ENCODE measurements around the gene GFI1B.
"Not testable (repeated sequence)": the region's sequence is repeated elsewhere in the genome, so short reads cannot be mapped to it uniquely, and the experiment has no call there.

GFI1B gene

GRCh38 chr9:132978451-132979131, at the start of gene GFI1B:
Gene GFI1B (plus strand): TSS chr9:132978694. CDS start chr9:132986679, 7,985 bp downstream.
- no peak for DNase-seq

- DNase-seq, result no peak
Measured at GRCh38 chr9:132931178-132931735, 47.2 kb upstream of the GFI1B start.

- no peak for DNase-seq
Measured at GRCh38 chr9:132935026-132935425, 43.5 kb upstream of the GFI1B start.

DNA sequence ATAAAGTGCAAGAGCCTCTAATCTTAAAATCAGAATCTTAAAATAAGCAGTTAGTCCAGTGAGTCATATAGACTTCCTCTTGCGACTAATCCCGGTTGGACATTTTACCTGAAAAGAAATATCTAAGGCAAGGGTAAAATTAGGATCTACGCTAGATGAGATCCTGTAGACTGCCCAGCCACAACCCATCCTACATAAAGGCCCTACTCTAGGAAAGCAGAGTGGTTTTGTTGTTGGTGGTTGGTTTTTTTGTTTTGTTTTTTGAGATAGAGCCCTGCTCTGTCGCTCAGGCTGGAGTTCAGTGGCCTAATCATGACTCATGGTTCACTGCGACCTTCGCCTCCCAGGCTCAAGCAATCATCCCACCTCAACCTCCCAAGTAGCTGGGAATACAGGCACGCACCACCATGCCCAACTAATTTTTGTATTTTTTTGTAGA, 41.0 kb upstream of the GFI1B start:
- DNase-seq, result no peak

- no peak for DNase-seq
Measured at GRCh38 chr9:132939169-132939568, 39.3 kb upstream of the GFI1B start.

DNA sequence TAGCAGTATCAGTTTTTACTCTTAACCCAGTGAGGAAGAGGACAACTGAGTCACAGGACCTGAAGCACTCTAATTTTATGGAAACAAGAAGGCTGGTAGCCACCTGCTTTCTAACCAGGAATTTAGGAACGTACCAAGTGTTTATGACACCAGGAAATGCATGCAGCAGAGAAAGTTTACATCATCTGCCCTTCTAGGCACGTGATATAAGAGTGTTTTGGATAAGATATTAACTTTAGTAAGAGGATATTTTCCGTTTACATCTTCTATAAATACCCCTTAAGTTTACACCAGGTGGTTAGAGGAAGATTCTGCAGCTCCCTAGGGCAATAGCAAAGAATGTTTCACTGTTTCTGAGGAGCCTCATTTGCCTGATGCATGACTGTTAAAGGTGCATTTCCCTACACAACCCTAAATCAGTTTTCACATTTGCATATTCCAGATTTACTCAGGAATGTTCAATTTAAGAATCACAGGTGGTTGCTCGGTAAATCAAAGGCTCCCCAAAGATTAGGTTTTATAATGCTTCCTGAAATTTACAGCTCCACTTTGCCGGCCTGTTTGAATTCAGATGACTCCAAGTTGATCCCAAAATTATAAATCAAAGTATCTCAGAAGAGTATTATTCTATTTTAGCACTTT, 35.8 kb upstream of the GFI1B start:
- no peak for DNase-seq

- DNase-seq, result no peak
Measured at GRCh38 chr9:132943651-132944293, 34.7 kb upstream of the GFI1B start.

DNA sequence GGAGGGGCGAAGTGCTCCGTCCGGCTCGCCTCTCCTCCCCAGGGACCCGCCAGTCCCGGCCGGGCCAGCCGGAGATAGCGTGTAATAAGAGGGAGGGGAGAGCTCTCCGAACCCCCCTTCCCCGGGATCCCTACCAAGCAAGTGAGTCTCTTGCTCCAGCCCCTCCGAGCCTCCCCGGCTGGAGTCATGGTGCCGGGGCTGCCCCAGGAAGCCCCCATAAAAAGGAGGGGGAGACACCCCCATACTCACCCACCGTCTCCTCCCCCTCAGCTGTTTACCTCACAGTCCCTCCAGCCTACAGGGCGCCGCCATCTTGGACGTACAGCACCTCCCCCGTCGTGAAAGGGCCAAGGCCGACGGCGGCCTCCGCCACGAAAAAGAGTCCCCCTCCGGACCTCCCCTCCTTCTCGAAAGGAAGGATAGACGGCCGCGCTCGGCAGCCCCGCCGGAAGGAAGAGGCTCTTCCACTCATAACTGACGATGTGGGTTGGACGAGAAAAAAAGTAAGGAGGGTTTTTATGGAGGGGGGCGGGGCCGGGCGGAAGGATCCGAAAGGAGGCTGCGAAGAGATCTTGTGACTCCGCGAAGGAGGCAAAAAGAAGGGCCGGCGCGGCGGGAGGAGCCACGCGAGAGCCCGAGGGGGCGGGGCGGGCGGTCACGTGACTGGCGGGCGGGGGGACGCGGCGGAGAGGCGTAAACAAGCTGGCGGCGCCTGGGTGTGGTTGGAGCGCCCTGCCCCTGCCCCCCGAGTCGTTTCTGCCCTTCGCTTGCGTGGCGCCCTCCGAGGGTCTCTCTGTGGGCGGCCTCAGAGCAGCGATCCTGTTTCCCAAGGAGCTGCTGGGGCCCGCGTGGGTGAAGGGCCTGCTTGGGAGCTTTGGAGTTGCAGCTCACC, 34.0 kb upstream of the GFI1B start, which contains the start of gene TSC1:
TSS of gene TSC1 (minus strand) at position 323 of the 892 bp plus-strand sequence. CDS start 15,744 bp downstream, outside the sequence.
- peak; percentile 98 for DNase-seq

DNA sequence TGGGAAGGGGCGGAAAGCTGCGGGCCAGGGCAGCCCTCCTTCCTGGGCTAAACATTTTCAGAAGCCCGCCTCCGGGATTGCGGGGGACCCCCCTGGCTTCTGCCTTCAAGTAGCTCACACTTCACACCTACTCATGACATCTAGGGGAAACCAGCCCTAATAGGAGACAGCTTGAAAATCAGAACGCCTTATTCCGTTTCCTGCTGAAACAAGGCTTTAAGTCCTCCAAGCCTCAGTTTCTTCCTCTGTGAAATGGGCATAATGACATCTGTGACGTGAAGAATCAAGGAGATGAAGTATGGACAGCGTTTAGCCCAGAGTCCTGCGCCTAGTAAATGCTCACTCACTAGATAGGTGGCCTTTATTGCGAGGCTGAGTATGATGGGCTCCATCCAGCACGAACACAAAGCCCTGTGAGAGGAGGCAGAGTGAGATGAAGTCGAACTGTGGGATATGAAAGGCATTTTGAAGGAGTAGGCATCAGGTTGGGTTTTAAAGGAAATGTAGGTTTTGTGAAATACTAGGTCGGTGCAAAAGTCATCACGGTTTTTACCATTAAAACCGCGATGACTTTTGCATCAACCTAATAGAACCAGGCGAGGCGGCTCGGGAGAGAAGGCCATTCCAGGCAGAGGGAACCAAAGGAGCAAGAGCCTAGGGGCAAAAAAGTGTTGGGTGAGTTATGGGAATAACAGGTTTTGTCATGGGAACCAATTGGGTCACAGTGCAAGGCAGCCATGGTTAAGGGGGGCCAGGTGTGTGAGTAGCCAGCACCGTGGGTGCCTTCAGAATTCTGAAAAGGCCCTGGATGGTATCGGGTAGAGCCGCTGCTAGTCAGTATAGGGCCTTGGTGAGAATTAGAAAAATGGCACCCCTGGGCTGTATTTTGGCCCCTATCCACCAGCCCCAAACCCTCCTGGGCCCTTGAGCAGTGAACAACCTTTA, 33.0 kb upstream of the GFI1B start:
- DNase-seq, result no peak

DNA sequence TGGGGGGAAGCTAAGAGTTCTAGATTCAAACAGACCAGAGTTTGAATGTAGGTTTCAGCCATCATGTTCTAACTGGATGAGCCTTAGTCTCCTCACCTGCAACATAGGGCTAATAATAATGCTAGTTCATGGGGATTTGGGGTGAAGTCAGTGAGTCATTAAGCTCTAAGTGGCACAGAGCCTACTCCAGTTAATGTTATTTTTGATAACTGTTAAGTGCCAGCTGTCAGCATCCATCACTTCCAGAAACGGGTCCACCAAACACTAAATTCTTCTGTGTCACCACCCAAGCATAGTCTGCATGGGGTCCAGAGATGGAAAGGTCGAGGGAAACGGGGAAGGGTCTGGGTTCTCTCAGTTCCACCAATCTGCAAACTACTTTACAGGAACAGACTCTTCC, 32.3 kb upstream of the GFI1B start:
- DNase-seq, result no peak

GRCh38 chr9:132946631-132947295, 31.7 kb upstream of the GFI1B start:
- no peak for DNase-seq

GRCh38 chr9:132947756-132948155, 30.7 kb upstream of the GFI1B start:
- no peak for DNase-seq

- DNase-seq, result no peak
Measured at GRCh38 chr9:132948482-132949050, 29.9 kb upstream of the GFI1B start.

- no peak for DNase-seq
Measured at GRCh38 chr9:132949709-132950108, 28.8 kb upstream of the GFI1B start.

- no peak for DNase-seq
Measured at GRCh38 chr9:132955123-132955522, 23.4 kb upstream of the GFI1B start.

DNA sequence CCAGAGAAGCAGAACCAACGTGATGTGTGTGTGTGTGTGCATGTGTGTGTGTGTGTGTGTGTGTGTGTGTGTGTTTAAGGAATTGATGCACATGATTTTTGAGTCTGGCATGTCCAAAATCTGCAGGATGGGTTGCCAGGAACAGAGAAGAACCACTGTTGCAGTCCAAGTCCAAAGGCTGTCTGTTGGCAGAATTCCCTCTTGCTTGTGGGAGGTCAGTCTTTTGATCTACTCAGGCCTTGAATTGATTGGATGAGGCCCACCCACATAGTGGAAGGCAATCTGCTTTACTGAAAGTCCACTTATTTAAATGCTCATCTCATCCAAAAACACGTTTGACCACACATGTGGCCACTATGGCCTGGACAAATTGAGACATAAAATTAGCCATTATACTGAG, 22.7 kb upstream of the GFI1B start:
- no peak for DNase-seq

GRCh38 chr9:132957805-132958204, 20.7 kb upstream of the GFI1B start:
- DNase-seq, result no peak

DNA sequence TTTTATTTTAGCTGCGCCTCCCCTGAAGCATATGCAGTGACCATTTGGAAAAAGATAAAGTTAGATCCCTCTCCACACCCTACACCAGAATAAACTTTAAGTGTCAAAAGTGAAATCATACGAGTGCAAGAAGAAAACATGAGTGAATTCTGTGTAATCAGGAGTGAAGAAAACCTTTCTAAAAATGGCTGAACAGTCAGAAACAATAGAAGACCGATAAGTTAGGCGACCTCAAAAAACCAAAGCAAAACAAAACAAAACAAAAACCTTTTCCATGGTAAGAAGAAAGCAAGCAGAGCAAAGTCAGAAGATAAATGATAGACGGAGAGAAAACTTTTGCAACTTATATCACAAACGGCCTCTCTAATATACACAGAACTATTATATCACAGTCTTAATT, 17.5 kb upstream of the GFI1B start:
- no peak for DNase-seq

DNA sequence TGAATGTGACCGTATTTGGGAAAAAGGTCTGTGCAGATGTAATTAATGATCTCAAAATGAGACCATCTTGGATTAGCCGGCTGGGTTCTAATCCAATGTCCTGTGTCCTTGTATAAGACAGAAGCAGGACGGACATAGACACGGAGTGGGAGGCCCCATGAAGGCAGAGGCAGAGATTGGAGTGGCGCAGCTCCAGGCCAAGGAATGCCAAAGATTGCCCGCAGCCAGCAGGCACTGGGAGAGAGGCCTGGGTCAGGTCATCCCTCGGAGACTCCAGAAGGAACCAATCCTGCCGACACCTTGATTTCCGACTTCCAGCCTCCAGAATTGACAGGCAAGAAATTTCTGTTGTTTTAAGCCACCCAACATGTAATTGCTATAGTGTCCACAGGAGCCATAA, 13.0 kb upstream of the GFI1B start:
- DNase-seq, result no peak

GRCh38 chr9:132967908-132968307, 10.6 kb upstream of the GFI1B start:
- DNase-seq, result not testable (repeated sequence)

DNA sequence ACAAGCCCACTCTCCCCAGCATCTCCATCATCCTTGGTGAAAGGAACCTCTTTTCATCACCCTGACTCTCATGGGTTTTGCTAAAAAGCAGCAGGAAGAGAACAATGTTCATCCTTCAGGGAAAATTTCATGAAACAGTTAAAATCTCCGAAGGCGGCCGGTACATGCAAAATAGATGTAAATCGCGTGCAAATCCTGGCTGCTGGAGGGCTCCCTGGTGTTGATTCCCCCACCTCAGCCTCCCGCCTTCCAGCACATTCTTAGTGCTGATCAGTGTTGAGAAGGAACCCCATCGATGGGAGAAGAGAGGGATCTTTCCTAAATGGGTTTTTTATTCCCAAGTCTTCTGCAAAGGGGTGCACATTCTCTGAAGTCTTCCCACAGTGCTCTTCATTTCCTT, 8.7 kb upstream of the GFI1B start:
- no peak for DNase-seq
